HG02943 (cell line): ENCODE results near the gene ANK3.

Experiments used
- ATAC-seq: cut with Tn5 transposase; IDR thresholded peaks from one replicate; pipeline ENCODE4 v1.9.1; 2021; ENCODE audit warnings: mild to moderate bottlenecking, low read depth, moderate library complexity; ENCODE audit not compliant: unreplicated experiment

The ANK3 gene

GRCh38 chr10:60389413-60390025 lies at the start of gene ANK3:
Gene ANK3 (minus strand): TSS chr10:60389875. CDS start chr10:60389538, 337 bp downstream.
- no peak for ATAC-seq

GRCh38 chr10:60434418-60435046 lies 44.9 kb upstream of the ANK3 start:
- no peak for ATAC-seq

- ATAC-seq, result no peak
Observed at GRCh38 chr10:60433684-60434083, 44.0 kb upstream of the ANK3 start.

GRCh38 chr10:60430836-60431597 lies 41.3 kb upstream of the ANK3 start:
- no peak for ATAC-seq

GRCh38 chr10:60430017-60430416 lies 40.3 kb upstream of the ANK3 start:
- no peak for ATAC-seq

GRCh38 chr10:60429084-60429849 lies 39.6 kb upstream of the ANK3 start:
- no peak for ATAC-seq

GRCh38 chr10:60428387-60428737 lies 38.7 kb upstream of the ANK3 start:
- no peak for ATAC-seq

- ATAC-seq, result no peak
Observed at GRCh38 chr10:60427709-60428386, 38.2 kb upstream of the ANK3 start.

- ATAC-seq, result no peak
Observed at GRCh38 chr10:60427148-60427547, 37.5 kb upstream of the ANK3 start.

- no peak for ATAC-seq
Observed at GRCh38 chr10:60426425-60426824, 36.8 kb upstream of the ANK3 start.

- ATAC-seq, result no peak
Observed at GRCh38 chr10:60425392-60426110, 35.9 kb upstream of the ANK3 start.

- ATAC-seq, result no peak
Observed at GRCh38 chr10:60424971-60425370, 35.3 kb upstream of the ANK3 start.

GRCh38 chr10:60423920-60424319 lies 34.2 kb upstream of the ANK3 start:
- ATAC-seq, result no peak

GRCh38 chr10:60422809-60423208 lies 33.1 kb upstream of the ANK3 start:
- ATAC-seq, result no peak

GRCh38 chr10:60420991-60421894 lies 31.6 kb upstream of the ANK3 start:
- ATAC-seq, result no peak

- no peak for ATAC-seq
Observed at GRCh38 chr10:60419249-60419648, 29.6 kb upstream of the ANK3 start.

- ATAC-seq, result no peak
Observed at GRCh38 chr10:60417901-60418300, 28.2 kb upstream of the ANK3 start.

GRCh38 chr10:60417024-60417423 lies 27.3 kb upstream of the ANK3 start:
- no peak for ATAC-seq
